Gastrocnemius medialis (tissue), 4 donors: ENCODE data around the gene APLP2. TPM values are rescaled to one million over a fixed set of nuclear protein-coding genes. Genes with fewer than 3 reads are reported as not detected.

Experiments
- ATAC-seq, 2 donors: fragments of 150-250 bp; one replicate each; pipeline ENCODE4 v1.9.1; 2016
- DNase-seq, 2 donors: peaks; one replicate each; pipeline ENCODE4 v3.0.0-alpha.2; 2019
- H3K27ac ChIP-seq, 4 donors: fragments of 200-600 bp; sonication (generic); 1 replicate in 1 of 4; 2 replicates in 3 of 4; pipeline ENCODE4 v1.5.1; 2016 to 2018; ENCODE audit warnings: mild to moderate bottlenecking in 2 of 4, moderate library complexity in 1 of 4
- H3K27me3 ChIP-seq, 3 donors: fragments of 200-600 bp; sonication (generic) in 2 of 3; 1 replicate in 1 of 3; 2 replicates in 2 of 3; pipeline versions ENCODE4 v1.5.1 to v1.6.0; 2016 to 2019; ENCODE audit warnings: mild to moderate bottlenecking in 1 of 3, moderate library complexity in 1 of 3
- H3K36me3 ChIP-seq, 2 donors: fragments of 200-600 bp; sonication (generic) in 1 of 2; one replicate each; pipeline ENCODE4 v1.5.1; 2017 to 2018
- H3K4me1 ChIP-seq, 2 donors: fragments of 200-600 bp; sonication (generic) in 1 of 2; one replicate each; pipeline ENCODE4 v1.5.1; 2016 to 2017; ENCODE audit warnings: mild to moderate bottlenecking in 2 of 2
- H3K4me3 ChIP-seq, 4 donors: fragments of 200-600 bp; sonication (generic) in 3 of 4; 1 replicate in 1 of 4; 2 replicates in 3 of 4; pipeline ENCODE4 v1.5.1; 2016 to 2019; ENCODE audit warnings: mild to moderate bottlenecking in 2 of 4
- H3K9me3 ChIP-seq, 3 donors: fragments of 200-600 bp; sonication (generic) in 2 of 3; 1 replicate in 1 of 3; 2 replicates in 2 of 3; pipeline ENCODE4 v1.5.1; 2016 to 2019
- CTCF ChIP-seq, 5 experiments: fragments of 450-650 bp in 3 of 5; fragments of 200-600 bp in 2 of 5; sonication (generic) in 2 of 5; IDR thresholded peaks in 4 of 5; conservative IDR thresholded peaks in 1 of 5; 1 replicate in 4 of 5; 2 replicates in 1 of 5; pipeline ENCODE4 v1.5.1; 2016 to 2019; ENCODE audit warnings: antibody characterized with exemption in 5 of 5, mild to moderate bottlenecking in 3 of 5, moderate library complexity in 3 of 5
- POLR2A ChIP-seq, 2 donors: fragments of 450-650 bp; IDR thresholded peaks; one replicate each; pipeline ENCODE4 v1.6.1; 2017; ENCODE audit warnings: antibody characterized with exemption in 2 of 2, mild to moderate bottlenecking in 2 of 2, moderate library complexity in 2 of 2
- in situ Hi-C, 4 donors: fragments of 200-750 bp; cut with MboI; loops; one replicate each; pipeline versions ENCODE4 v1.15.0 to v1.8.0; 2017; ENCODE audit warnings: low sequenced_read_pairs in 4 of 4
- intact Hi-C: fragments of 100-400 bp; cut with DNase I; formaldehyde crosslinking; loops from one replicate; pipeline ENCODE4 v1.15.1; 2023; ENCODE audit warnings: low total_unique reads
- total RNA-seq, 4 donors: library from RNA; depleted of rRNA; stranded (reverse); fragments of >200 nt; gene quantifications; one replicate each; pipeline versions ENCODE4 v1.1.0 to v1.2.3, GENCODE V29; 2016

Gene APLP2
- total RNA-seq, 4 donors from 2014 or later: 80.4 to 110 (median 82.1) TPM

- ATAC-seq: no peak
- no peaks in the 10 kb centered on the region for H3K36me3 ChIP-seq
- peaks cover 0 to 2% (median 0%) of the 10 kb centered on the region in 3 donors for H3K27me3 ChIP-seq
- no peaks in the 10 kb centered on the region for H3K9me3 ChIP-seq
- in situ Hi-C loops (no loop called here), intact Hi-C loops (no loop called here)
- TF ChIP-seq CTCF (IDR thresholded peaks at IDR 0.05 in 4 of 5, conservative IDR thresholded peaks at IDR 0.05 in 1 of 5) (no peak), POLR2A (IDR thresholded peaks at IDR 0.05) (no peak)
- H3K4me3 ChIP-seq: no peak overlapping the region
- no peaks in the 10 kb centered on the region for H3K4me1 ChIP-seq
- no peak for DNase-seq
- no peak overlapping the region for H3K27ac ChIP-seq
Observed at GRCh38 chr11:130055617-130056016, 14.1 kb upstream of the APLP2 start.

DNA sequence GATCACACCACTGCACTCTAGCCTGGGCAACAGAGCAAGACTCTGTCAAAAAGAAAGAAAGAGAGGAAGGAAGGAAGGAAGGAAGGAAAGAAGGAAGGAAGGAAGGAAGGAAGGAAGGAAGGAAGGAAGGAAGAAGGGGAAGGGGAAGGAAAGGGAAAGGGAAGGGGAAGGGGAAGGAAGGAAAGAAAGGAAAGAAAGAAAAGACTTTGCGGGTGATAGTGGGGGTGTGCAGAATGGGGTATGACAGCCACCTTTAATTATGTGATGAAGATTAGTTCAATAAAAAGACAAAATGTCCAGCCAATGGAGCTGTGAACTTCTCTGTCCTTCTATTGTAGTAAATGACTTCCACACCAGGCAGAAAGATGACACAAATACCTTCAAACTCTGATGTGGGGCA lies 8.7 kb upstream of the APLP2 start:
- in situ Hi-C loops: loop anchor here in 1 of 4 donors (5.0 kb wide), 1 partner anchor 54 kb away; no protein-coding TSS in a partner anchor
- Histone ChIP-seq H3K36me3 (no peaks in the 10 kb centered on the region), H3K4me1 (no peaks in the 10 kb centered on the region), H3K4me3 (no peak overlapping the region), H3K9me3 (no peaks in the 10 kb centered on the region), H3K27me3 (no peaks in the 10 kb centered on the region), H3K27ac (no peak overlapping the region)
- intact Hi-C loops: no loop called here
- DNase-seq: no peak
- ATAC-seq: no peak
- TF ChIP-seq CTCF (IDR thresholded peaks at IDR 0.05 in 4 of 5, conservative IDR thresholded peaks at IDR 0.05 in 1 of 5): no peak
- no peak for TF ChIP-seq POLR2A (IDR thresholded peaks at IDR 0.05)

- no peak for DNase-seq
- ATAC-seq: no peak
- TF ChIP-seq CTCF (IDR thresholded peaks at IDR 0.05 in 4 of 5, conservative IDR thresholded peaks at IDR 0.05 in 1 of 5) (no peak), POLR2A (IDR thresholded peaks at IDR 0.05) (no peak)
- in situ Hi-C loops (loop anchor here in 1 of 4 donors (5.0 kb wide), 1 partner anchor 55 kb away; no protein-coding TSS in a partner anchor), intact Hi-C loops (no loop called here)
- Histone ChIP-seq H3K27ac (no peak overlapping the region), H3K36me3 (no peaks in the 10 kb centered on the region), H3K9me3 (no peaks in the 10 kb centered on the region), H3K4me1 (no peaks in the 10 kb centered on the region), H3K27me3 (no peaks in the 10 kb centered on the region), H3K4me3 (no peak overlapping the region)
Observed at GRCh38 chr11:130062026-130062425, 7.7 kb upstream of the APLP2 start.

DNA sequence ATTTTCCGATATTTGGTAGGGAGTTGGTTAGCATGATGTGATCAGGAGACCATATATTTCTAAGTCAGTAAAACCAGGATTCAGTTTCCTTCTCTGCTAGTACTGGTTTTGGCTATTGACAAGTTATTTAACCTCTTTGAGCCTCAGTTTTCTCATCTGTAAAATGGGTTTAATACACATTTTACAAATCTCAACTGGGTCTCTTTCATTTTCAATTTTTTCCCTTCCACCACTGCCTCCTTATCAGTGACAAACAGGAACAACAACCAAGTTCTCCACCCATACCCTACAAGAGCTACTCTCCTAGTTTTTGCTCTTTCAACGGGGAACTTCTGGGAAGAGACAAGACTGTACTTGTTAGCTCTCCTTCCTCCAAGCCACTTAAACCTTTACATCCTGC lies 6.2 kb upstream of the APLP2 start:
- intact Hi-C loops (no loop called here), in situ Hi-C loops (loop anchor here in 1 of 4 donors (5.0 kb wide), 1 partner anchor 56 kb away; no protein-coding TSS in a partner anchor)

More for the DNA sequence above, 6.2 kb upstream of the APLP2 start:
- Histone ChIP-seq H3K27me3 (no peaks in the 10 kb centered on the region), H3K36me3 (no peaks in the 10 kb centered on the region), H3K27ac (no peak overlapping the region), H3K4me3 (no peak overlapping the region), H3K4me1 (peaks cover 3% of the 10 kb centered on the region in 2 donors), H3K9me3 (no peaks in the 10 kb centered on the region)
- ATAC-seq: no peak
- TF ChIP-seq POLR2A (IDR thresholded peaks at IDR 0.05): no peak
- TF ChIP-seq CTCF (IDR thresholded peaks at IDR 0.05 in 4 of 5, conservative IDR thresholded peaks at IDR 0.05 in 1 of 5): no peak
- no peak for DNase-seq
